GM18867 (cell line): Measurements from ENCODE around the gene CAPS.
"Not testable (repeated sequence)": the region's sequence is repeated elsewhere in the genome, so short reads cannot be mapped to it uniquely, and the experiment has no call there.

Experiments
- ATAC-seq: cut with Tn5 transposase; IDR thresholded peaks from one replicate; pipeline ENCODE4 v1.9.1; 2021; ENCODE audit warnings: mild to moderate bottlenecking, moderate library complexity; ENCODE audit not compliant: unreplicated experiment

The CAPS gene

DNA sequence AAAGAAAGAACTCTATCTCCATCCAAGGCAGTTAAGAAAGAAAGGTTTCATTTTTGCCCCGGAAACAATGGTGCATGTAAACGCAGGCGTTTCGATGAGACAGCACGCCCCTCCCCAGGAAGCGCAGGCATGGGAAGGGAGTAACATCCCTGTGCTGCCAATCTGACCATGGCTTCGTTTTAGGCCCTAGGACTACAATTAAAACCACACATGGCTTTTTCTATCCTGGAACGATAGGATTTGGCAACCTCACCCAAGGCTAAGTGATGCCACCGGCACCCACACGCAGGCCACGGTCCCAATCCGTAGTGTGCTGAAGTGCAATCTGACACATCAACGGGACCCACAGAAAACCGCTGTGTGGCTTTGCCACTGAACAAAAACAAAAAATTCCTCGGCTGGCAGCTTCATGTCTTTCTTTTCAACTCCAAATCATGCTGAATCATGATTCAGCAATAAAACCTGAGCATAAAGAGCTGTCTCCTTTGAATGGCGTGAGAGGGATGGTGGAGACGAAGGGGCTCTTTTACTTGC lies 39.7 kb downstream of the CAPS start:
- no peak for ATAC-seq

GRCh38 chr19:5954293-5954692 lies 40.2 kb downstream of the CAPS start:
- no peak for ATAC-seq

DNA sequence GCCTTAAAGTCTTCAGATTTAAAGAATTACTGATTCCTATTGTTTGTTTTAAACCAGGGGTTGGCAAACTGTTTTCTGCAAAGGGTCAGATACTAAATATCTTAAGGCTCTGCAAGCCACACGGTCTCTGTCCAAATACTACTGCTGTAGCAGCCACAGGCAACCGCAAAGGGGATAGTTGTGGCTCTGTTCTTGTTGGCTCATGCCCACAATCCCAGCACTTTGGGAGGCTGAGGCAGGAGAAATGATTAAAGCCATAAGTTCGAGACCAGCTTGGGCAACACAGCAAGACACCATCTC lies 41.5 kb downstream of the CAPS start:
- no peak for ATAC-seq

- no peak for ATAC-seq
These were observed 42.3 kb downstream of the CAPS start for GRCh38 chr19:5956323-5956722.

- no peak for ATAC-seq
These were observed 42.7 kb downstream of the CAPS start for GRCh38 chr19:5956728-5957127.

DNA sequence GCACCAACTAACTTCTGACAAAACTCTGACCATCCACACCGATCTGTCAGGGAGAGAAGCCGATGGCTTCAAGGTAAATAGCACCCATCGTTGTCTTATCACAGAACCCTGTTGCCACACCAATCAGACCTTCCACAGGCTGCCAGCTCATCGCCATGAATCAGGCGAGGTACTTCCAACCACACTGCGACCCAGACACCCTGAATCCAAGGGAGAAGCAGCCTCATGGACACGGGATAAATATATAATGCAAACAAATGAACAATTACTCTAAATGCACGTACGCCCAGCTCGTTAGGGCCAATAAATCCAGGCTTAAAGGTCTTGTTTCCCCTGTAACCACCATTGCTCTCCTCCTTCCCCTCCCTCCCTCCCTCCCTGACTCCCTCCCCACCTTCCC lies 43.1 kb downstream of the CAPS start:
- no peak for ATAC-seq

- no peak for ATAC-seq
These were observed 44.2 kb downstream of the CAPS start for GRCh38 chr19:5958074-5958850.

GRCh38 chr19:5958851-5959122 lies 44.7 kb downstream of the CAPS start:
- no peak for ATAC-seq

DNA sequence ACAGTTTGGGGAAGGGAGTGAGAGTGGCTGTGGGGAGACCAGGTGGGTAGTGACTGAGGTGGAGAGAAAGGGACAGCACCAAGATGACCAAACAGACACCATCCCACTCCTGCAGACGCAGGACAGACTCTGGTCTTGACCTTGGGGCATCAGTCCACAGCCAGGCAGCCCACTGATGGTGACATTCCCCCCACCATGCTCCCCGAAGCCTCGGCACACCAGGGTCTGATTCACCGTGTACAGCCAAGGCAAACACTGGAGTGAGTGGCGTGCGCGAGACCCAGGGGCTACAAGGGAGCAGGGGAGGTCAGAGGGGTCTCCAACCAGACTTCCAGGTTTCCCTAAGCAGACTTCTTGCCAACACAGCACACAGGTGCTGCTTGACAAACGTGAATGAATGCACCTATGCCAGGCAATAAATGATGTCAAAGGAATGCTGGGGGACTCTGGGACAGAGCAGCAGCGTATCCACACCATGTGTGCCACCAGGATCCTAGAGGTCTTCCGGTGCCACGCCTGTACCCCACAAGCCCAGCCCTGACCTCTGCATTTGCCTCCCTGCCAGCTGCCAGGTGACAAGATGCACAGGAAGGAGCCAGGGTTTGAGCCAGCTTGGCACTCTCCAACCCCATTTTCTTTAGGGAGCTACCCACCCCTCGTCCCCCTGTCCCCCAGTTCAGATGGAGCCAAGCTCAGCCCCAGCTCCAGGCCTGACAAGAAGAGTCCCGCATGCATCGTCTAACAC lies 45.4 kb downstream of the CAPS start:
- no peak for ATAC-seq

DNA sequence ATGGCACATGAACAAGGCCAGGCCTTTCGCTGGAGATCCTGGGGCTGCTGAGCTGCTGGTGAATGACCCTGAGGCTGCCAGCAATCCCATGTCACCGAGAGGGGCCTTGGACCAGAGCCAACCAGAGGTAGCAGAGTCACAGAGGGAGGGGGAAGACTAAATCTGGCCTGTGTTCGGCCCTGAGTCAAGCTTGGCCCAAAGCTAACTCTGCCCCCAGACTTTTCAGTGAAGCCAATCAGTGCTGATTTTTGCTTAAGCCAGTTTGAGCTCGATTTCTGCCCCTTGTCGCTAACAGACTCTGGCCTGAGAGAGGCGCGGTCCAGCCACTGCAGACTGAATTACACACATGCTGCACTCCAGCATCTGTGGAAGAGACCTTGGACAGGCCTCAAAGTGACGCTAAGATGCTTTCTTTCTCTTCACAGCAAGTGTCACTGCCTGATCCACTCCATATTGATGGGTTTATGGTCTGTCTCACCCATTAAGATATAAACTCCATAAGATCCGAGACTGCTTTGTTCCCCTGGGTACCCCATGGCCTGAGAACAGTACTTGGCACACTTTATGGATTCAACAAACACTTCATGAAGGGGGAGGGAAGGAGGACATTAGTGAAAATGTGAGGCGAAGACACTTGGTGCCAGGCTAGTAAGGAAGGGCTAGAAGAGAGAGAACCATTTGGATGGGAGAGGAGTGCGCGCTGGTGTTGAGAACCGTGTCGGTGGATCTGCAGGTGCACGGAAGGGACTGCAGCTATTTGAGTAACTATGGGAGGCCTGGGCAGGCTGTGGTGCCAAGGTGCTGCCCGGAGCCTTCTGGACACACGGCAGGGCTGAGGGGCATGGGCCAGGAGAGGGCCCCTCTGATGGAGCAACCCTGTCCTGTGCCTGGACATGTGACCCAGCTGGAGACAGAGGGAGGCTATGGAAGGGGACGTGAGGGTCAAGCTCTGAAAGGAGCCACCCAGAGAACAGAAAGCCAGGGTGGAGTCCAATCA lies 46.2 kb downstream of the CAPS start:
- no peak for ATAC-seq

GRCh38 chr19:5961641-5961968 lies 47.6 kb downstream of the CAPS start:
- ATAC-seq, result not testable (repeated sequence)

GRCh38 chr19:5961969-5962945 lies 48.2 kb downstream of the CAPS start:
- no peak for ATAC-seq

DNA sequence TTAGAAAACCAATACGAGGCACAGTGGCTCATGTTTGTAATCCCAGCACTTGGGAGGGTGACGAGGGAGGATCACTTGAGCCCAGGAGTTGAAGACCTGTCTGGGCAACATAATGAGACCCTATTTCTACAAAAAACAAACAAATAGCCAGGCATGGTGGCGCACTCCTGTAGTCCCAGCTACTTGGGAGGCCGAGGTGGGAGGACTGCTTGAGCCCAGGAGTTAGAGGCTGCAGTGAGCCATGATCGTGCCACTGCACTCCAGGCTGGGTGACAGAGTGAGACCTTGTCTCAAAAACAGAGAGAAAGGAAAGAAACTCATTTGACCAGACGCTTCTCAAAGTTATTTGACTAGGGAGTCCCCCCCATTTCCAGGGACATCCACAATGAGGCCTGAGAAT lies 49.2 kb downstream of the CAPS start:
- ATAC-seq, result not testable (repeated sequence)

DNA sequence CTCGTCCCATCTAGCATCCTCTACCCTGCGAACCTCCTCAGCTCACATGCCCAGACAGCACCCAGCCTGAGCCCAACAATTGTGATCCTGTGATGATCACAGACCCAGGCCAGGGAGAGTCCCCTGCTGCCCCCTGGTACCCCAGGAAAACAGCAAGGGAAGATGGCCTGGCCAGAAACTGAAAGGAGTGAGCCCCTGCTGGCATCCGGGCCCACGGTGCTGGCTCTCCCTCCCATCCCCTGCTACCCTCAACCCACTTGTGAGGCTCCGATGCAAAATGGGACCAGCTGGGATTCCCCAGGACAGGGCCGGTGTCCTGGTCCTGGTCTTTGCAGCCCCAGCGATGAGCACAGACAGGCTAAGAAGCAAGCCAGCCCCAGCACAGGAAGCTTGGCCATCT lies 49.8 kb downstream of the CAPS start:
- ATAC-seq, result no peak

DNA sequence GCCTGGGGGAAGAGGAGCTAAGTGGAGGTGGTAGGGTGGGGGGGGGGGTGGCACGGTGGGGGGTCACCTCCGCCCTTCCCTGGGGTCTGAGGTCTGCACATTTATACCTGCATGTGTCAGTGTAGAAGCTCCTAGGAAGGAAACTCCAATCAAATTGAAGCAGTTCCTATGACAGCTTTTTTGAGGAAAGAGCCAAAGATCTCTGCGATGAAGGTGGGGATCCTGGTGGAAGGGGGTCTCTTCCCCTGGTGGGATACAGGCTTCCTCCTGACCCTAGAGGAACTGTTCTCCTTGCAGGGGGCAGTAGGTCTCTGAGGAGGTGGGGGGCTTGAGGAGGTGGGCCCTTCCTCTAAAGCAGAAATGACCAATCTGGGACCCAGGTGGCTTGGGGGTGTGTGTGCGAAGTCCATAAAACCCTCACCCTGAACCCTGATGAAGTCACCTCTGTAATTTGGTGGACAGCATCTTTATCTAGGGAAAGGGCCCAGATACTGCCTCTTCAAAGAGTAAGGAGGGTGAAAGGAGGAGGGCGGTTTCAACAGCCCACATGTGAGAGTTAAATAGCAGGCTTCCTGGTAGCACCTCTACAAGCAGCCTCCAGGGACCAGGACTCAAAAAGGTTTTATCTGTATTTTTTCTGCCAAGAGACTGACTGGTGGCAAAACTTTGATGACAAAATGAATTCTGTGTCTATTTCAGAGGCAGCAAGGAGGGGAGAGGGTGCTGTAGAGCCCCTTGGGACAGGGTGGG lies 50.9 kb downstream of the CAPS start:
- no peak for ATAC-seq
